Testis (tissue), 3 donors: ENCODE measurements around the gene SRSF1. TPM values are rescaled to one million over a fixed set of nuclear protein-coding genes. Genes with fewer than 3 reads are reported as not detected.
A peak's percentile ranks its signal among the peaks of the same experiment; 100 is the strongest.

Source experiments
- DNase-seq: peaks from one replicate; pipeline ENCODE4 v3.0.0-alpha.2; 2019
- H3K27ac ChIP-seq, 2 donors: fragments of 200-600 bp; sonication (generic); one replicate each; pipeline ENCODE4 v1.5.1; 2019
- H3K27me3 ChIP-seq: fragments of 200-600 bp; sonication (generic); one replicate; pipeline ENCODE4 v1.5.1; 2019
- H3K36me3 ChIP-seq: fragments of 200-600 bp; sonication (generic); one replicate; pipeline ENCODE4 v1.5.1; 2017; ENCODE audit warnings: low read depth; ENCODE audit errors: missing control alignments
- H3K4me1 ChIP-seq: fragments of 200-600 bp; sonication (generic); one replicate; pipeline ENCODE4 v1.5.1; 2019
- H3K4me3 ChIP-seq, 2 donors: fragments of 200-600 bp; sonication (generic); one replicate each; pipeline ENCODE4 v1.5.1; 2017 to 2019
- H3K9me3 ChIP-seq: fragments of 200-600 bp; sonication (generic); one replicate; pipeline ENCODE4 v1.5.1; 2017
- POLR2A ChIP-seq: fragments of 450-650 bp; IDR thresholded peaks from one replicate; pipeline ENCODE4 v1.6.1; 2017; ENCODE audit warnings: antibody characterized with exemption, mild to moderate bottlenecking, moderate library complexity
- WGBS, 2 donors: methylation state at CpG; one replicate each; pipeline ENCODE4 v1.1.5; 2018; 5-methylcytosine and 5-hydroxymethylcytosine counted together
- intact Hi-C: fragments of 100-400 bp; cut with DNase I; formaldehyde crosslinking; loops from one replicate; pipeline ENCODE4 v1.15.1; 2023; ENCODE audit warnings: low total_unique reads
- polyA plus RNA-seq: library from polyadenylated mRNA; stranded (reverse); fragments of 350-450 nt; fragmentation: Illumina TruSeq; extraction: RNeasy Lipid Tissue Mini Kit (QIAGEN cat#74804); gene quantifications from one replicate; pipeline ENCODE4 v1.2.3, GENCODE V29; 2014; ENCODE audit warnings: low read depth, low replicate concordance; ENCODE audit not compliant: insufficient read depth
- total RNA-seq, 2 donors: library from RNA; depleted of rRNA; stranded (reverse); fragments of >200 nt; gene quantifications; one replicate each; pipeline ENCODE4 v1.2.3, GENCODE V29; 2016
- TF ChIP-seq, protein P1 (sequence below), 3 experiments: fragments of 450-650 bp in 2 of 3; fragments of 200-600 bp in 1 of 3; sonication (generic) in 1 of 3; IDR thresholded peaks; one replicate each; pipeline ENCODE4 v1.5.1; 2016 to 2019; ENCODE audit warnings: antibody characterized with exemption in 3 of 3, mild to moderate bottlenecking in 2 of 3, moderate library complexity in 1 of 3

SRSF1 gene
- total and polyA plus RNA-seq, 3 donors from 2014 or later: 128 to 159 (median 150) TPM

DNA sequence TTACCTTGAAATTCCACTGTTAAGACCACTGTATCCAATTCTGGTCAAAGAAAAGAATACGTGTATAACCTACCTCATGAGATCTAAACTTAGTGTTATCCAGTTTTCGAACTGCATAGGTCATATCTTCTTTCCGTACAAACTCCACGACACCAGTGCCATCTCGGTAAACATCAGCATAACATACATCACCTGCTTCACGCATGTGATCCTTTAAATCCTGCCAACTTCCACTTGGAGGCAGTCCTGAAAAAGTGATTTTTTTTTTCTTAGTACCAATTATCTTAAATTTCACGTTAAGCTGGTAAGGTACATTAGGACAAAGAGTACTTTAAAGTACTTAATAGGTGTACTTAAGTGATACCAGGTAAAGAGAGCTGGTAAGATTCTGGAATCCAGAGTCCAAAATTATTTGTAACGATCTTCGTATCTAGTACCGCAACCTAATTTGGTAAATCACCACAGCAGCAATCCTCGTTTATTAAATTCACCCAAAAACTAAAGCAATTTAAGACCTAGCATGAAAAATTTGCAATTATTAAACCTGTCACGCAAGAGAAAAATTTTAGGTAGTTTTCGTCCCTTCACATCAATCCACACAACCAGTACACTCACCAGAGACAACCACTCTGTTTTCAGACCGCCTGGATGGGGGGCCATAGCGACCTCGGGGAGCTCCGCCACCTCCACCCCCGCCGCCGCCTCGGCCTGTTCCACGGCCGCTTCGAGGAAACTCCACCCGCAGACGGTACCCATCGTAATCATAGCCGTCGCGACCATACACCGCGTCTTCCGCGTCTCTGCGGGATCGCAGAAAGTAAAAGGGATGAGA, 1.1 kb downstream of the SRSF1 start:
- H3K4me1 ChIP-seq: peaks cover 18% of the 10 kb centered on the region
- DNase-seq: no peak
- no peak for TF ChIP-seq POLR2A
- TF ChIP-seq, protein P1, sequence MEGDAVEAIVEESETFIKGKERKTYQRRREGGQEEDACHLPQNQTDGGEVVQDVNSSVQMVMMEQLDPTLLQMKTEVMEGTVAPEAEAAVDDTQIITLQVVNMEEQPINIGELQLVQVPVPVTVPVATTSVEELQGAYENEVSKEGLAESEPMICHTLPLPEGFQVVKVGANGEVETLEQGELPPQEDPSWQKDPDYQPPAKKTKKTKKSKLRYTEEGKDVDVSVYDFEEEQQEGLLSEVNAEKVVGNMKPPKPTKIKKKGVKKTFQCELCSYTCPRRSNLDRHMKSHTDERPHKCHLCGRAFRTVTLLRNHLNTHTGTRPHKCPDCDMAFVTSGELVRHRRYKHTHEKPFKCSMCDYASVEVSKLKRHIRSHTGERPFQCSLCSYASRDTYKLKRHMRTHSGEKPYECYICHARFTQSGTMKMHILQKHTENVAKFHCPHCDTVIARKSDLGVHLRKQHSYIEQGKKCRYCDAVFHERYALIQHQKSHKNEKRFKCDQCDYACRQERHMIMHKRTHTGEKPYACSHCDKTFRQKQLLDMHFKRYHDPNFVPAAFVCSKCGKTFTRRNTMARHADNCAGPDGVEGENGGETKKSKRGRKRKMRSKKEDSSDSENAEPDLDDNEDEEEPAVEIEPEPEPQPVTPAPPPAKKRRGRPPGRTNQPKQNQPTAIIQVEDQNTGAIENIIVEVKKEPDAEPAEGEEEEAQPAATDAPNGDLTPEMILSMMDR (IDR thresholded peaks at IDR 0.05): no peak
- H3K4me3 ChIP-seq: peak overlapping the region; percentile 96
- H3K27ac ChIP-seq: peak overlapping the region; percentile 99
- no peaks in the 10 kb centered on the region for H3K9me3 ChIP-seq
- intact Hi-C loops: no loop called here
- H3K27me3 ChIP-seq: no peaks in the 10 kb centered on the region
- no peaks in the 10 kb centered on the region for H3K36me3 ChIP-seq
- 2 to 3% methylated on average over 36 of the region's 36 CpGs for WGBS, 2 donors

DNA sequence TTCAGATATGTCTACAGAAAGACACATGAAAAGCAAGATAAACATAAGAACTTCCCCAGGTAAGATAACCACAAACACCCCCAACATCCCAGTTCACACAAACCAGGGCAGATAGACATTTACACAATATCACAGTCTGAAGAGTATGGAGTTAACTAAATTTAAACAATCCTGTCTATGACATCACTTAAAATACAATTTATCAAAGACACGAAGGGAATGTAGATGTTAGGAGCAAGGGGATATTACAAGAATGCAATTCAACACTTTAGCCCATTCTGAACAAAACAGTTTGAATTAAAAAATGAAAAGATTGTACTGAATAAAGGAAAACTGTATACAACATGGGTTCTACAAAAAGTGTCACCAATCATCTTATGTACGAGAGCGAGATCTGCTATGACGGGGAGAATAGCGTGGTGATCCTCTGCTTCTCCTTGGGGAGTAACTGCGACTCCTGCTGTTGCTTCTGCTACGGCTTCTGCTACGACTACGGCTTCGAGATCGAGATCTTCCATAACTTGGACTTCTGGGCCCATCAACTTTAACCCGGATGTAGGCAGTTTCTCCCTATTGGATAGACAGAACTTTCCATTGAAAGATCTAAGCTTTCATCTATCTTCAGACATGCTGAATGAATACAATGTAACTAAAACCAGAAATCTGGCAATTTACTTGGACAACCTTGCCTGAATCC, 1.9 kb downstream of the SRSF1 start:
- peak overlapping the region in 1 of 2 donors; percentile 99 for H3K27ac ChIP-seq
- no peak for DNase-seq
- peak overlapping the region in 1 of 2 donors; percentile 96 for H3K4me3 ChIP-seq
- H3K27me3 ChIP-seq: no peaks in the 10 kb centered on the region
- WGBS, 2 donors: 17 to 21% methylated on average over 12 of the region's 12 CpGs
- H3K36me3 ChIP-seq: no peaks in the 10 kb centered on the region
- H3K9me3 ChIP-seq: no peaks in the 10 kb centered on the region
- TF ChIP-seq, protein P1 (IDR thresholded peaks at IDR 0.05): no peak
- TF ChIP-seq POLR2A: no peak
- H3K4me1 ChIP-seq: peaks cover 18% of the 10 kb centered on the region
- intact Hi-C loops: no loop called here

DNA sequence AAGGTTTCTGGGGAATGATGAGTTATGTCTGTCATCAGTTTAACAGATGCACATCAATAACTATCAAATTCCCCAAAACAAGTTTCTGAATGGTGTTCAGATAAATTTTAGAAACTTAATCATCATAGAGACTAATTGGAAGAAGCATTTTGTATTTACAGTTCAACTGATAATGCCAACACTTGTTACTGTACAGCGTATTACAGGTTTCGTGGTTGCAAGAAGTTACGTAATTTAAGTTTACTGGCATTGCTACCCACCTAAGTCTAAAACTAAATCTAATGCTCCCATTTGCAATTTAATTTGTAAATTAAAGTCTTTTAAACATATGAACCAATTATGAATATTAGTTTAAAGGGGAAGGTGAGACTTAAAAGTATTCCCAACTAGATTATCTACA, 3.0 kb downstream of the SRSF1 start:
- intact Hi-C loops: no loop called here
- Histone ChIP-seq H3K4me3 (no peak overlapping the region), H3K4me1 (peaks cover 18% of the 10 kb centered on the region), H3K27ac (no peak overlapping the region), H3K27me3 (no peaks in the 10 kb centered on the region), H3K36me3 (no peaks in the 10 kb centered on the region), H3K9me3 (no peaks in the 10 kb centered on the region)
- WGBS, 2 donors: 91% methylated on average over 3 of the region's 3 CpGs
- no peak for DNase-seq
- no peak for TF ChIP-seq POLR2A
- TF ChIP-seq, protein P1 (IDR thresholded peaks at IDR 0.05): no peak

DNA sequence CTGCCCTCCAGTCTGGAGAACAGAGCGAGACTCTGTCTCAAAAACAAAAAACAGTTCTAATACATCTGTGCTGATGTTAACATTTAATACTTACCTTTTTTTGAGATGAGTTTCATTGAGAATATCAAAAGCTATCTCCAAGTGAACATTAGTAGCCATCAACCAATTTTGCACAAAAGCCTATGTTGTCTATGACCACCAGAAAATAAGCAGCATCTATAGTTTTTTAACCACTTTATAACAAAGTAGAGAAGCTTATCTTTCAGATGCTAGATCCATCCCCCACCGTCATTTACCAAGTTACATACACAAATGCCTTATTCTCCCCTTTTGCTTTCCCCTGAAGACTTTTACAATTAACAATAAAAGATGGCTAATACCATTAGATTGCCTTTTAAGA, 4.1 kb downstream of the SRSF1 start:
- WGBS, 2 donors: 78 to 86% methylated on average over 2 of the region's 2 CpGs
- Histone ChIP-seq H3K4me1 (peaks cover 15% of the 10 kb centered on the region), H3K36me3 (no peaks in the 10 kb centered on the region), H3K9me3 (no peaks in the 10 kb centered on the region), H3K27ac (no peak overlapping the region), H3K27me3 (no peaks in the 10 kb centered on the region), H3K4me3 (no peak overlapping the region)
- intact Hi-C loops: no loop called here
- no peak for DNase-seq
- TF ChIP-seq, protein P1 (IDR thresholded peaks at IDR 0.05): no peak
- TF ChIP-seq POLR2A: no peak
